ENCODE measurements around the gene TTC34.

DNA sequence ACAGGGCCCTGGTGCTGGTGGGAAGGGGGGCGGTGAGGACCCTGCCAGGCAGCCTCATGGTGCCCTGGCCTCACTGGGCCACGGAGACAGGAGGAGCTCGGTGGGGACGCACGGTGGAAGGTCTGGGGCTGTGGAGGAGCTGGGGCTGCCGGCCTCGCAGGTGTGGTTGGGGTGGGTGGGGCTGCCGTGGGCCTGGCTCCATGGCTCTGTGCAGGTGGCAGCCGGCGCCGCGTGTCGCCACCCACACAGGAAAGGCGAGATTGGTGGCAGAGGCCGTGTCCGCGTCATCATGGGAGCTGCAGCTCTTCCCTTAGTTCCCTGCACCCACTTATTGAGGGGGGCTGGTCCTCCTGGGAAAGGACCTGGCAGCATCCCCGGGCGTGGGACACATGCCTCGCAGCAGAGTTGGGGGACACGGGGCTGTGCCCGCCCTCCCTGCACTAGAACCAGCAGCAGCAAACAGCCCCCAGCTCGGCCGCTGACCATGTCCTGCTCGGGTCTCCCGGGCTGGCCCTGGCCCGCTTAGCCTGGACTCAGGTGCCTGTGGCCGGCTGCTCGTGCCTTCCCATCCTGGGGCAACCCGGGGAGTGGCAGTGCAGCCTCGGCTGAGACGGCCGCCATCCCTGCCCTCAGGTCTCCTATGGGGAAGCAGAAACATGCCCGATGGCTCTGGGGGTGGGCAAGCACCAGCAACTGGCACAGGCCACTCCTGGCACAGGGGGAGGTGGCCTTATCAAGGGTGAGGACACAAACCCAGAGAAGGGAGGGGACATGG lies 7.5 kb upstream of the TTC34 start:
- TF ChIP-seq, protein P1, sequence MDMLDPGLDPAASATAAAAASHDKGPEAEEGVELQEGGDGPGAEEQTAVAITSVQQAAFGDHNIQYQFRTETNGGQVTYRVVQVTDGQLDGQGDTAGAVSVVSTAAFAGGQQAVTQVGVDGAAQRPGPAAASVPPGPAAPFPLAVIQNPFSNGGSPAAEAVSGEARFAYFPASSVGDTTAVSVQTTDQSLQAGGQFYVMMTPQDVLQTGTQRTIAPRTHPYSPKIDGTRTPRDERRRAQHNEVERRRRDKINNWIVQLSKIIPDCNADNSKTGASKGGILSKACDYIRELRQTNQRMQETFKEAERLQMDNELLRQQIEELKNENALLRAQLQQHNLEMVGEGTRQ (CRISPR knock-in tag; IDR thresholded peaks at IDR 0.05): no peak
- no peak for TF ChIP-seq ZNF76 (CRISPR knock-in tag; IDR thresholded peaks at IDR 0.05; ENCODE audit: borderline replicate concordance)
- no peak for TF ChIP-seq FOSL1 (tag; conservative IDR thresholded peaks at IDR 0.05)
- TF ChIP-seq, protein P2, sequence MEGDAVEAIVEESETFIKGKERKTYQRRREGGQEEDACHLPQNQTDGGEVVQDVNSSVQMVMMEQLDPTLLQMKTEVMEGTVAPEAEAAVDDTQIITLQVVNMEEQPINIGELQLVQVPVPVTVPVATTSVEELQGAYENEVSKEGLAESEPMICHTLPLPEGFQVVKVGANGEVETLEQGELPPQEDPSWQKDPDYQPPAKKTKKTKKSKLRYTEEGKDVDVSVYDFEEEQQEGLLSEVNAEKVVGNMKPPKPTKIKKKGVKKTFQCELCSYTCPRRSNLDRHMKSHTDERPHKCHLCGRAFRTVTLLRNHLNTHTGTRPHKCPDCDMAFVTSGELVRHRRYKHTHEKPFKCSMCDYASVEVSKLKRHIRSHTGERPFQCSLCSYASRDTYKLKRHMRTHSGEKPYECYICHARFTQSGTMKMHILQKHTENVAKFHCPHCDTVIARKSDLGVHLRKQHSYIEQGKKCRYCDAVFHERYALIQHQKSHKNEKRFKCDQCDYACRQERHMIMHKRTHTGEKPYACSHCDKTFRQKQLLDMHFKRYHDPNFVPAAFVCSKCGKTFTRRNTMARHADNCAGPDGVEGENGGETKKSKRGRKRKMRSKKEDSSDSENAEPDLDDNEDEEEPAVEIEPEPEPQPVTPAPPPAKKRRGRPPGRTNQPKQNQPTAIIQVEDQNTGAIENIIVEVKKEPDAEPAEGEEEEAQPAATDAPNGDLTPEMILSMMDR (IDR thresholded peaks at IDR 0.05 in 2 of 3, conservative IDR thresholded peaks at IDR 0.05 in 1 of 3; ENCODE audit: insufficient read depth in 2 of 3, low read depth in 1 of 3, low read length in 3 of 3): no peak
- TF ChIP-seq SMARCC2 (IDR thresholded peaks at IDR 0.05; ENCODE audit: low read depth): no peak
- no peak for TF ChIP-seq ASH1L (IDR thresholded peaks at IDR 0.05; ENCODE audit: borderline replicate concordance, low read depth, partially characterized antibody)
- no peak for TF ChIP-seq ZNF146 (CRISPR knock-in tag; IDR thresholded peaks at IDR 0.05; ENCODE audit: unreplicated experiment)
- TF ChIP-seq FOXK2 (conservative IDR thresholded peaks at IDR 0.05 in 1 of 2, IDR thresholded peaks at IDR 0.05 in 1 of 2; ENCODE audit: low read depth in 2 of 2): no peak
- TF ChIP-seq POLR2AphosphoS5 (IDR thresholded peaks at IDR 0.05; ENCODE audit: control insufficient read depth, insufficient read depth, low read depth, low read length): no peak
- no peak for TF ChIP-seq U2AF2 (optimal IDR thresholded peaks at IDR 0.05; ENCODE audit: low read depth, low read length)
